Spinal cord (tissue), 10 donors: ENCODE data around the gene TBP. TPM values are rescaled to one million over a fixed set of nuclear protein-coding genes. Genes with fewer than 3 reads are reported as not detected.

Experiments
- DNase-seq, 6 donors: peaks; one replicate each; pipeline versions ENCODE4 v3.0.0 to v3.0.0-alpha.2; 2013 to 2015; ENCODE audit warnings: low spot score in 6 of 6, low read depth in 4 of 6
- H3K27ac ChIP-seq: one replicate; pipeline ENCODE4 v1.5.1; 2013; ENCODE audit warnings: low read depth, low read length, control low read depth
- H3K27me3 ChIP-seq: one replicate; pipeline ENCODE4 v1.6.1; 2013; ENCODE audit warnings: low read length; ENCODE audit not compliant: control insufficient read depth, insufficient read depth
- H3K36me3 ChIP-seq: one replicate; pipeline ENCODE4 v1.6.1; 2013; ENCODE audit warnings: low read length; ENCODE audit not compliant: control insufficient read depth, insufficient read depth
- H3K4me1 ChIP-seq: one replicate; pipeline ENCODE4 v1.6.1; 2013; ENCODE audit warnings: low read length; ENCODE audit not compliant: control insufficient read depth, insufficient read depth
- H3K4me3 ChIP-seq: one replicate; pipeline ENCODE4 v1.5.1; 2013; ENCODE audit warnings: low read depth, low read length, control low read depth
- H3K9me3 ChIP-seq: one replicate; pipeline ENCODE4 v1.6.1; 2013; ENCODE audit warnings: low read length; ENCODE audit not compliant: control insufficient read depth, insufficient read depth
- WGBS: methylation state at CpG from one replicate; pipeline ENCODE4 v1.1.5; 2013; ENCODE audit warnings: missing lambda C conversion rate; ENCODE audit not compliant: insufficient coverage; 5-methylcytosine and 5-hydroxymethylcytosine counted together
- polyA plus RNA-seq, 2 donors: library from polyadenylated mRNA; unstranded; fragments of 120-200 nt; gene quantifications; one replicate each; pipeline ENCODE4 v1.2.1, GENCODE V29; 2013; ENCODE audit not compliant: insufficient read length in 2 of 2
- total RNA-seq, 2 donors: library from RNA; depleted of rRNA in 1 of 2; stranded (reverse); fragments of 120-200 nt in 1 of 2; fragments of >200 nt in 1 of 2; gene quantifications; one replicate each; pipeline versions ENCODE4 v1.2.3 to v1.2.4, GENCODE V29; 2013 to 2014
- donor health status: healthy.

The TBP gene
- total and polyA plus RNA-seq, 4 donors: 11.5 to 27.6 (median 19.5) TPM

DNA sequence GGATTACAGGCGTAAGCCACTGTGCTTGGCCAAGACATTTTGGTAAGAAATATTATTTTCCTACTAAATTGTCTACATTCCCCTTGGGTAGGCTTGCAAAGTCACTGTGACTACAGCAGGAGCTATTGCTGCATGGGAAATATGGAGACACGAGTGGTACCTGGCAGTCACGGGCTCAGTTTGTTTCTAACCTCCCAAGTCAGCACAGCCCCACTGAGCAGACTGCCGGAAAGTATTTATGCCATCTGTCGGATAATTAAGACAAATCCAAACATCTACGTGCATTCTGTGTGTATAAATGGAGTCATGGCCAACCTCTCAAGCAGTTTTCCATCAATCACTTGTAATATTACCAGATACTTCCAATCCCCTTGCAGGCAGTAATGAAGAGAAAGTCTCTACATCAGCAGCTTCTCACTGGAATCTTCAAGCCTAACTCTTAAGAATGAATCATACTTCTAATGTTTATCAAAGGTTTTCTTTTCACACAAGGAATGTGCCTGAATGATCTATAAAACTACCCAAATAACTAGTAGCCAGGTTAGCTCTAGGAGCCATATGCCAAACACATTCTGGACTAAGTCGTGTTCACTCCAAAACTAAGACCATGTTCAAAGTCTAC, 21.2 kb upstream of the TBP start:
- Histone ChIP-seq H3K4me3 (no peak overlapping the region), H3K27ac (no peak overlapping the region), H3K9me3 (no peaks in the 10 kb centered on the region), H3K4me1 (no peaks in the 10 kb centered on the region), H3K27me3 (no peaks in the 10 kb centered on the region), H3K36me3 (peaks cover 26% of the 10 kb centered on the region)
- 58% methylated on average over 2 of the region's 7 CpGs for WGBS
- peak in 1 of 6 donors; percentile 25 for DNase-seq

DNA sequence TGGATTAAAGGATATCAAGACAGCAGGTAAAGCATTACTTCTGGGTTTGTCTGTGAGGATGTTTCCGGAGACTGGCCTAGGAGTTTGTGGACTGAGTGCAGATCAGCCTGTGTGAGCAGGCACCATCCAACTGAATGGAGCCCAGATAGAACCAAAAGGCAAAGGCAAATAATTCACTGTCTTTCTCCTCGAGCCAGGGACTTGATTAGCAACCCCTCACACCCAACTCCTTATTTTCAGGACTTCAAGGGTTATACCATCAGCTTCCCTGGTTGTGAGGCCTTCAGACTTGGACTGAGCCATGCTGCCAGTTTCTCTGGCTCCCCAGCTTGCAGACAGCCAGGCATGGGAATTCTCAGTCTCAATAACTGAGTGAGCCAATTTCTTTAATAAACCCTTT, 20.4 kb upstream of the TBP start:
- no peak overlapping the region for H3K4me3 ChIP-seq
- H3K9me3 ChIP-seq: no peaks in the 10 kb centered on the region
- WGBS: 43% methylated on average over 1 of the region's 2 CpGs
- H3K27me3 ChIP-seq: no peaks in the 10 kb centered on the region
- H3K4me1 ChIP-seq: no peaks in the 10 kb centered on the region
- DNase-seq: no peak
- peaks cover 33% of the 10 kb centered on the region for H3K36me3 ChIP-seq
- no peak overlapping the region for H3K27ac ChIP-seq

DNA sequence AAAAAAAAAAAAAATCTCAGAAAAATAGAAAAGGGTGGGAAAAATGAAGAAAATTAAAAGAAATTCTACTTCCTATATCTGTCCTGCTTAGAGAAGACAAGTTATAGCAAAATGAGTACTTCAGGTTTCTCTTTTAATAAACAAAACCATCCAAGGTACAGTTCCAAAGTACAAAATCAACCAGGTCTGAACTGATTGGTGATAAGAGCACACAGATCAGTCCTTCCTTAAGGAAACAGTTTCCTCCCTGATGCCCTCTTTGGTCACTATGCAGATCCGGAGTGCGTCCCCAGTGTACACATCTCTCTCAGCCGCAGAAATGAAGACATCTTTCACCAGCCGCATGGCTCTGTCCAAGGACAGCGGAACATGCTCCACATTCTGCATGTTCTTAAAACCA, 19.2 kb upstream of the TBP start:
- DNase-seq: no peak

DNA sequence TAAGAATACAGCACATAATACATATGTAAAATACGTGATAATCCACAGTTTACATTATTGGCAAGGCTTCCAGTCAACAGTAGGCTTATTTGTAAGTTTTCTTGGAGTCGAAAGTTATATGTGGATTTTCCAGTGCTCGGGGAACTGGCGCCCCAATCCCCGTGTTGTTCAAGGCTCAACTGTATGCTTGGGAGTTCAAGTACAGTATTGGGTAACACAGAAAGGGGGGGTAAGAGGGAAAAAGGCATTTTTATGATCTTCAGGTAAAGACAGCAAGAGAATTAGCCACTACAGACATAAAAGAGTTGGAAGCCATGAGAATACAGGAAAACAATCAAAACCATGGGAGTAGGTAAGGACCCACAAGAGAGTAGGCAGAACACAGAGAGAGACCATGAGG, 17.5 kb upstream of the TBP start:
- Histone ChIP-seq H3K9me3 (no peaks in the 10 kb centered on the region), H3K27me3 (no peaks in the 10 kb centered on the region), H3K36me3 (peaks cover 36% of the 10 kb centered on the region), H3K4me1 (no peaks in the 10 kb centered on the region), H3K27ac (no peak overlapping the region), H3K4me3 (no peak overlapping the region)
- DNase-seq: no peak
- WGBS: 98% methylated on average over 4 of the region's 5 CpGs

More for the DNA sequence above, 19.2 kb upstream of the TBP start:
- no peak overlapping the region for H3K27ac ChIP-seq
- no peaks in the 10 kb centered on the region for H3K27me3 ChIP-seq
- H3K36me3 ChIP-seq: peaks cover 34% of the 10 kb centered on the region
- H3K4me1 ChIP-seq: no peaks in the 10 kb centered on the region
- 92% methylated on average over 2 of the region's 5 CpGs for WGBS
- H3K4me3 ChIP-seq: no peak overlapping the region
- no peaks in the 10 kb centered on the region for H3K9me3 ChIP-seq

DNA sequence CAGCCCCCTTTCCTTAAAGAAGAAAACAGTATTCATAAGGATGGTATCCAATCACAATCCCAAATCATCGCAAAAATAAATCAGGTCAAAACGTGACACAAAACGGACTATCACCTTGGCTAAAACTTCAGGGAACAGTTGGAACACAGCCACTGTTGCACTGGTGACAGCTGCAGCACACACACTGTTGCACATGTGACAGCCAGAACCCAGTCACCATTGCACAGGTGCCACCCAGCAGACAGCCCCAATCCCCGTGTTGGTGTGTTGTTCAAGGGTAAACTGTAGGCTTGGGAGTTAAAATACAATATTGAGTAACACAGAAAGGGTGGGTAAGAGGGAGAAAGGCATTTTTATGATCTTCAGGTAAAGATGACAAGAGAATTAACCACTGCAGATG, 16.8 kb upstream of the TBP start:
- no peaks in the 10 kb centered on the region for H3K9me3 ChIP-seq
- no peak overlapping the region for H3K4me3 ChIP-seq
- no peak overlapping the region for H3K27ac ChIP-seq
- H3K36me3 ChIP-seq: peaks cover 38% of the 10 kb centered on the region
- no peaks in the 10 kb centered on the region for H3K4me1 ChIP-seq
- WGBS: 71% methylated on average over 2 of the region's 4 CpGs
- DNase-seq: no peak
- H3K27me3 ChIP-seq: no peaks in the 10 kb centered on the region

DNA sequence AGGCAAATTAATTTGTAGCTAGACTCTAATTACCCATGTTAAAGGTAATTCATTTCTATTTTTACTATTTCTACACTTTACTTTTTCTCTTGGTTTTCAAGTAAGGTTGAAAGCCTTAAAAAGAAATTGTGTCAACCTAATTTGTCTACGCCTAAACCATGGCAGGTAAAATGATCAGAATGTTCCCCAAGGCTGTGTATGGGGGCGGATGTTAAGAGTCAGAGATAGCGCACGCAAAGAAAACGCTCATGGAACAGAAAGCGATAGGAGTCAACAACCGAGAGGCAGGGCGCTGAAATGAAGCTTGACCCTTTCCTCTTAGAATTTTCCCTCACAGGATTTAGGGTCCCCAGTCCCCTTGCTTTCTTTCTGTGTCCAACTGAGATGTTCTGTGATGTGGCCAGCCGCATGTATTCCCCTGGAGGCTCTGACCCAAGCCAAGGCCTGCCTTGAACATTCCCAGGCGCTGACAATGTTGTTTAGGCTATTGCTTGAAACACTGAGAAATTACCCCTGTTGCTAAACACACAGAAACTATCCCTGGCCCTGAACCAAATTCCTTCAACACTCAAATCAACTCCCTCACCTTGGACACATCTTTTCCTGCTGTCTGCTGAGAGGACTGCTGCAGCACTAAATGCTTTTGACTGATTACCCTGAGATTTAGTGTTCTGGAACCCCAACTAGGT, 12.0 kb upstream of the TBP start:
- H3K36me3 ChIP-seq: peaks cover 30% of the 10 kb centered on the region
- 100% methylated on average over 2 of the region's 10 CpGs for WGBS
- H3K27ac ChIP-seq: no peak overlapping the region
- H3K9me3 ChIP-seq: no peaks in the 10 kb centered on the region
- H3K4me1 ChIP-seq: no peaks in the 10 kb centered on the region
- no peak overlapping the region for H3K4me3 ChIP-seq
- no peak for DNase-seq
- H3K27me3 ChIP-seq: no peaks in the 10 kb centered on the region

DNA sequence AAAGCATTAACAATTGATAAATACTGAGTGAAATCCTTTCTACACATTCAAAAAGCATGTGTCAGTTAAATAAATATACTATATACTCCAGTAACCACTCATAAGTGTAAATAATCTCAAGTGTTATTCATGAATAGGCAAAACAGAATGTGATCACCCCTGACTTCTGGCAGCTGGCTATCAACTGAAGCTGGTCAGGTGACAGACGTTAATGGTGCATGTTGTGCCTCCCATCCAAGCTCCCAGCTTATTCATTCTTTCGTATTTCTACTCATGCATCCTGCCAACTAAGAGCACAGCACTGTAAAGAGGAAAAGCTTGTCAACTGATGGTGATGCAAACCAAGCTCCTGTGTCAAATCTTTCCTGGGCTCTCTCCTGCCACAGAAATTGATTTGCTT, 8.8 kb upstream of the TBP start:
- WGBS: no CpG with 5 or more reads among the region's 2 CpGs
- Histone ChIP-seq H3K27ac (no peak overlapping the region), H3K36me3 (peaks cover 25% of the 10 kb centered on the region), H3K27me3 (no peaks in the 10 kb centered on the region), H3K4me1 (no peaks in the 10 kb centered on the region), H3K4me3 (no peak overlapping the region), H3K9me3 (no peaks in the 10 kb centered on the region)
- DNase-seq: no peak

DNA sequence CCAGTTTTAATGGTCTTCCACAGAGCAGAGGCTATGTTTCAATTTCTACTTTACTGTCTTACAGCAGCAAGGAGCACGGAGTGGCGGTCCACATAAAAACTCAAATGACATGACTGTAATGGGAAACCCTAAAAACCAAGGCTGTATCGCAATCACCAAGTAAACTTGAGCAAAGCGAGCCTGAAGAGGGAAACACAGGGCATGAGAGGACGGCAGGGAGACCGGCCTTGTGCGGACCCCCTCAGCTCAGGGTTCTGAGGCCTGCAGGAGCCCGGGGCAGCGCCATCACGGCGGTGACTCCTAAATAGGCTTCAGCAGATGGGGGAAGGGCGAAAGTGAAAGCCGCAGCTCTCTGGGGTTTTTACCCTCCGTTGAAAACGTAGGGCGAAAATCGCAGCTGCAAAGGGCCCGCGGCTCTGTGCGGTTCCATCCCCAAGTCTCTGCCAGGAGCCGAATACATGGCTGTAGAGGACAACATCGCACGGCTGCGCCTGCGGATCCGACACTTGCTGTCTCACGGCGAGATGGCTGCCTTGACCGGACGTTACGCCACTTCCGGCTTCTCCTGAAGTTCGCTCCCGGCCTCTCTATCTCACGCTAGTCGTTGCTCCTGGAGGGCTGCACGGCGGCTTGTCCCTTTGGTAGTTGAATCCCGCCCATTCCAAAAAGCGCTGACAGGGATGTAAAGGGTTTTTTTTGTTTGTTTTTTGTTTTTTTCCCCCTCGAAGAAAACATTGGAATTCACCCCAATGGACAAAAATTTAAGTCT, 1.2 kb upstream of the TBP start, which contains the start of gene PSMB1:
Gene PSMB1 (minus strand): TSS at position 543 of the 769 bp plus-strand sequence. CDS start 65 bp downstream, at position 478.
- peaks cover 11% of the 10 kb centered on the region for H3K4me1 ChIP-seq
- under 1% methylated on average over 36 of the region's 41 CpGs for WGBS

DNA sequence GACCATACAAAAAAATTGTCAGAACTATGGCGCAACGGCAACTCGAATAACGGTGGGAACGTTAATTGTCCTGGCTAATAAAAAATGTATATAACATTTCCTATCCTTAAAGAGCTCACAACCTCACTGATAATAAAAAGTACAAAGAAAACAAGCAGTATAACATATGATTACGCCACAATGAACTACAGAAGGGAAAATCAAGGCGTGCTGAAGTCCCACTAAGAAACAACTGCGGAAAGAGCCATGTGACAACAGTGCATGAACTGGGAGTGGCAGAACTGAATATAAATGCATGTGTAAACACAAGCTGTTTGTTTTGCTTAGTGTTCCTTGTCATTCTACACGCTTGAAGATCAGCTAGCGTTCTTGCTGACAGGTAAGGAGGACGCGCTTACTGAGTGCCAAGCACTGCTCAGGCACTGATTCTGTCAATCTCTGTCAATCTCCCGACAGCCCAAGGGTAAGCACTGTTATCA, 596 bp upstream of the TBP start:
- 0% methylated on average over 6 of the region's 13 CpGs for WGBS
- H3K4me3 ChIP-seq: peak overlapping the region; percentile 98
- H3K27me3 ChIP-seq: no peaks in the 10 kb centered on the region
- peaks cover 11% of the 10 kb centered on the region for H3K4me1 ChIP-seq
- peaks cover 10% of the 10 kb centered on the region for H3K36me3 ChIP-seq
- peak overlapping the region; percentile 98 for H3K27ac ChIP-seq
- H3K9me3 ChIP-seq: no peaks in the 10 kb centered on the region
- DNase-seq: peak in 2 of 6 donors; percentile 38 to 84

More for the DNA sequence above, 1.2 kb upstream of the TBP start, which contains the start of gene PSMB1:
- Histone ChIP-seq H3K4me3 (peak within 1 kb of the TSS; percentile 98), H3K27me3 (no peaks in the 10 kb centered on the region), H3K9me3 (no peaks in the 10 kb centered on the region), H3K36me3 (peaks cover 11% of the 10 kb centered on the region), H3K27ac (peak within 1 kb of the TSS; percentile 98)
- DNase-seq: peak; percentile 92 to 99 (median 94)
